K562 (cell line): ENCODE results near the gene SLC38A8. TPM values are rescaled to one million over a fixed set of nuclear protein-coding genes. Genes with fewer than 3 reads are reported as not detected.

Source experiments
- CBFA2T3 ChIP-seq: fragments of 450-650 bp; IDR thresholded peaks from 2 replicates; pipeline ENCODE4 v1.6.1; 2017
- CHD4 ChIP-seq: fragments of 200-600 bp; sonication (generic); IDR thresholded peaks from 3 replicates; pipeline ENCODE4 v1.6.1; 2012; ENCODE audit warnings: low read depth, mild to moderate bottlenecking, mixed read lengths, low read length, inconsistent platforms; ENCODE audit not compliant: insufficient read depth, insufficient replicate concordance, poor library complexity, severe bottlenecking
- EHMT2 ChIP-seq: fragments of 450-650 bp; IDR thresholded peaks from 2 replicates; pipeline ENCODE4 v1.6.1; 2018; ENCODE audit warnings: antibody characterized with exemption
- ETV5 ChIP-seq: sonication (generic); formaldehyde crosslinking; IDR thresholded peaks from 2 replicates; pipeline ENCODE4 v1.4.0; 2020; ENCODE audit warnings: low read depth, mild to moderate bottlenecking, missing genetic modification reagents
- KAT7 ChIP-seq: sonication (generic); formaldehyde crosslinking; IDR thresholded peaks from 2 replicates; pipeline ENCODE4 v1.8.0; 2022; ENCODE audit warnings: missing genetic modification reagents, mild to moderate bottlenecking, borderline replicate concordance
- LARP7 ChIP-seq: fragments of 450-650 bp; IDR thresholded peaks from 2 replicates; pipeline ENCODE4 v1.6.1; 2016
- MAFF ChIP-seq: IDR thresholded peaks from 2 replicates; pipeline ENCODE4 v1.6.1; 2012; ENCODE audit warnings: low read length, improper control_type of control experiment
- MTA1 ChIP-seq: fragments of 450-650 bp; IDR thresholded peaks from 2 replicates; pipeline ENCODE4 v1.6.1; 2017; ENCODE audit warnings: borderline replicate concordance
- MTA2 ChIP-seq: fragments of 450-650 bp; IDR thresholded peaks from 2 replicates; pipeline ENCODE4 v1.6.1; 2016; ENCODE audit warnings: low read depth
- MTA3 ChIP-seq: fragments of 450-650 bp; formaldehyde crosslinking; IDR thresholded peaks from 2 replicates; pipeline ENCODE4 v1.6.1; 2017; ENCODE audit warnings: mild to moderate bottlenecking, borderline replicate concordance
- NFATC3 ChIP-seq: fragments of 450-650 bp; IDR thresholded peaks from 2 replicates; pipeline ENCODE4 v1.6.1; 2017; ENCODE audit warnings: mild to moderate bottlenecking
- PHF21A ChIP-seq: fragments of 450-650 bp; IDR thresholded peaks from 2 replicates; pipeline ENCODE4 v1.6.1; 2017; ENCODE audit warnings: low read depth, borderline replicate concordance
- PRMT5 ChIP-seq: sonication (generic); formaldehyde crosslinking; IDR thresholded peaks from 2 replicates; pipeline ENCODE4 v1.5.0; 2020; ENCODE audit warnings: missing genetic modification reagents
- RAD21 ChIP-seq, 2 experiments: fragments of 250-450 bp in 1 of 2; fragments of 450-650 bp in 1 of 2; sonication (Bioruptor Pico) in 1 of 2; formaldehyde crosslinking in 1 of 2; IDR thresholded peaks in 1 of 2; conservative IDR thresholded peaks in 1 of 2; 2 replicates each; pipeline versions ENCODE4 v1.4.0 to v1.8.0; 2020 to 2022; ENCODE audit warnings: mild to moderate bottlenecking in 2 of 2, moderate library complexity in 1 of 2
- RAD51 ChIP-seq: fragments of 450-650 bp; IDR thresholded peaks from 2 replicates; pipeline ENCODE4 v1.7.1; 2016; ENCODE audit warnings: low read depth, mild to moderate bottlenecking, borderline replicate concordance
- RB1 ChIP-seq: fragments of 450-650 bp; IDR thresholded peaks from 2 replicates; pipeline ENCODE4 v1.6.1; 2017; ENCODE audit warnings: low read depth, mild to moderate bottlenecking
- SRSF9 ChIP-seq: fragments of 200-400 bp; formaldehyde crosslinking; IDR thresholded peaks from 2 replicates; pipeline ENCODE4 v1.6.1; 2017; ENCODE audit warnings: low read depth, low read length, borderline replicate concordance
- TGIF2 ChIP-seq: sonication (generic); formaldehyde crosslinking; IDR thresholded peaks from 2 replicates; pipeline ENCODE4 v1.8.1; 2022; ENCODE audit warnings: mild to moderate bottlenecking, missing genetic modification reagents, moderate library complexity
- XRCC4 ChIP-seq: IDR thresholded peaks from one replicate; pipeline ENCODE4 v1.6.1; 2011; ENCODE audit not compliant: insufficient read depth, insufficient read length; ENCODE audit errors: extremely low read depth
- ZNF408 ChIP-seq: fragments of 250-450 bp; sonication (Bioruptor Pico); IDR thresholded peaks from 2 replicates; pipeline ENCODE4 v1.4.0; 2020; ENCODE audit warnings: low read depth, mild to moderate bottlenecking, moderate library complexity
- ZNF778 ChIP-seq: fragments of 450-650 bp; formaldehyde crosslinking; IDR thresholded peaks from 2 replicates; pipeline ENCODE4 v1.4.0; 2020; ENCODE audit warnings: mild to moderate bottlenecking, moderate library complexity
- polyA plus RNA-seq, 8 experiments: library from polyadenylated mRNA; depleted of rRNA in 4 of 8; stranded (reverse) in 5 of 8; unstranded in 3 of 8; fragments of >200 nt; fragmentation: Nextera tagmentation in 2 of 8; fragmentation: Illumina TruSeq in 1 of 8; extraction: Ambion mirVana in 2 of 8; extraction: Trizol in 1 of 8; gene quantifications; 2 replicates each; pipeline versions ENCODE4 v1.2.1 to v1.2.3, GENCODE V29; 2011 to 2014; ENCODE audit warnings: inconsistent platforms in 1 of 8, missing spikeins in 1 of 8
- total RNA-seq, 7 experiments: library from RNA; depleted of rRNA in 6 of 7; stranded (reverse); fragments of >200 nt in 6 of 7; fragmentation: Illumina TruSeq in 2 of 7; extraction: Trizol in 2 of 7; gene quantifications; 2 replicates each; pipeline versions ENCODE4 v1.2.1 to v1.2.3, GENCODE V29; 2011 to 2021; ENCODE audit warnings: low replicate concordance in 1 of 7
- TF ChIP-seq, protein P1 (sequence below), 2 experiments: fragments of 450-650 bp in 1 of 2; sonication (generic) in 1 of 2; formaldehyde crosslinking in 1 of 2; IDR thresholded peaks in 1 of 2; conservative IDR thresholded peaks in 1 of 2; 2 replicates each; pipeline versions ENCODE4 v1.6.1 to v1.8.1; 2016 to 2023; ENCODE audit warnings: mild to moderate bottlenecking in 2 of 2, moderate library complexity in 2 of 2, inconsistent platforms in 1 of 2, missing genetic modification reagents in 1 of 2
- TF ChIP-seq, protein P2 (sequence below): sonication (generic); formaldehyde crosslinking; IDR thresholded peaks from 2 replicates; pipeline ENCODE4 v1.5.0; 2020; ENCODE audit warnings: missing genetic modification reagents
- TF ChIP-seq, protein P3 (sequence below): fragments of 450-650 bp; formaldehyde crosslinking; conservative IDR thresholded peaks from 2 replicates; pipeline ENCODE4 v1.4.0; 2022; ENCODE audit warnings: mild to moderate bottlenecking, missing genetic modification characterization
- TF ChIP-seq, protein P4 (sequence below): fragments of 450-650 bp; IDR thresholded peaks from 2 replicates; pipeline ENCODE4 v1.6.1; 2016; ENCODE audit warnings: missing biosample characterization, missing genetic modification characterization

Gene SLC38A8
- total and polyA plus RNA-seq, 9 of the 15 experiments (the other 6 are each of a cell fraction or from before 2014, with no cell fraction given): 0.28 TPM; not detected in 8

DNA sequence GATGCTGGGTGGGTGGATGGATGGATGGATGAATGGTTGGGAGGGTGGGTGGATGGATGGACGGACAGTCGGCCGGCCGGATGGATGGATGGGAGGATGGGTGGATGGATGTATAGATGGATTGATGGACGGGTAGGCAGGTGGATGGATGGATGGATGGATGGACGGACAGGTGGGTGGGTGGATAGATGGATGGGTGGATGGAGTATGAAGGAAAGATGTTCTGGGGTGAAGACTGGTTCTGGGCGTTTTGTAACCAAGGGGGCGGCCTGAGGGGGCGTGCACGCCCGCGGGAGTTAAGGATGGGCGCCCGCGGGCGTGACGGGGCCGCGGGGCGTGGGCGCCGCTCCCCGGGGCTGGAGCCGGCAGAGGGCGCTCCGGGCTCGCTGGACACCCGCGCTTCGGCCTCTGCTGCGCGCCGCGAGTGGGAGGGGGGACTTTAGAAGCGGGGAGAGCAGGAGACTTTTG is 74.7 kb downstream of the SLC38A8 start, which contains the start of gene NECAB2 (continued):
- TF ChIP-seq SRSF9: no peak
- no peak for TF ChIP-seq MTA1
- TF ChIP-seq PRMT5 (CRISPR knock-in tag): no peak
- TF ChIP-seq, protein P1, sequence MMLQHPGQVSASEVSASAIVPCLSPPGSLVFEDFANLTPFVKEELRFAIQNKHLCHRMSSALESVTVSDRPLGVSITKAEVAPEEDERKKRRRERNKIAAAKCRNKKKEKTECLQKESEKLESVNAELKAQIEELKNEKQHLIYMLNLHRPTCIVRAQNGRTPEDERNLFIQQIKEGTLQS (IDR thresholded peaks at IDR 0.05): no peak
- TF ChIP-seq, protein P1 (CRISPR knock-in tag; conservative IDR thresholded peaks at IDR 0.05): no peak
- peak; percentile 78; the same call in 1 of the 2 replicates for TF ChIP-seq LARP7
- no peak for TF ChIP-seq CBFA2T3
- TF ChIP-seq, protein P2, sequence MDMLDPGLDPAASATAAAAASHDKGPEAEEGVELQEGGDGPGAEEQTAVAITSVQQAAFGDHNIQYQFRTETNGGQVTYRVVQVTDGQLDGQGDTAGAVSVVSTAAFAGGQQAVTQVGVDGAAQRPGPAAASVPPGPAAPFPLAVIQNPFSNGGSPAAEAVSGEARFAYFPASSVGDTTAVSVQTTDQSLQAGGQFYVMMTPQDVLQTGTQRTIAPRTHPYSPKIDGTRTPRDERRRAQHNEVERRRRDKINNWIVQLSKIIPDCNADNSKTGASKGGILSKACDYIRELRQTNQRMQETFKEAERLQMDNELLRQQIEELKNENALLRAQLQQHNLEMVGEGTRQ (CRISPR knock-in tag): no peak
- no peak for TF ChIP-seq TGIF2 (CRISPR knock-in tag)
- TF ChIP-seq MAFF: no peak
- no peak for TF ChIP-seq KAT7 (CRISPR knock-in tag)
- no peak for TF ChIP-seq NFATC3
- no peak for TF ChIP-seq CHD4
- TF ChIP-seq, protein P3, sequence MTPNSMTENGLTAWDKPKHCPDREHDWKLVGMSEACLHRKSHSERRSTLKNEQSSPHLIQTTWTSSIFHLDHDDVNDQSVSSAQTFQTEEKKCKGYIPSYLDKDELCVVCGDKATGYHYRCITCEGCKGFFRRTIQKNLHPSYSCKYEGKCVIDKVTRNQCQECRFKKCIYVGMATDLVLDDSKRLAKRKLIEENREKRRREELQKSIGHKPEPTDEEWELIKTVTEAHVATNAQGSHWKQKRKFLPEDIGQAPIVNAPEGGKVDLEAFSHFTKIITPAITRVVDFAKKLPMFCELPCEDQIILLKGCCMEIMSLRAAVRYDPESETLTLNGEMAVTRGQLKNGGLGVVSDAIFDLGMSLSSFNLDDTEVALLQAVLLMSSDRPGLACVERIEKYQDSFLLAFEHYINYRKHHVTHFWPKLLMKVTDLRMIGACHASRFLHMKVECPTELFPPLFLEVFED: peak; percentile 80; the same call in 1 of the 2 replicates
- TF ChIP-seq EHMT2: peak; percentile 51; the same call in 1 of the 2 replicates
- no peak for TF ChIP-seq PHF21A
- TF ChIP-seq, protein P4, sequence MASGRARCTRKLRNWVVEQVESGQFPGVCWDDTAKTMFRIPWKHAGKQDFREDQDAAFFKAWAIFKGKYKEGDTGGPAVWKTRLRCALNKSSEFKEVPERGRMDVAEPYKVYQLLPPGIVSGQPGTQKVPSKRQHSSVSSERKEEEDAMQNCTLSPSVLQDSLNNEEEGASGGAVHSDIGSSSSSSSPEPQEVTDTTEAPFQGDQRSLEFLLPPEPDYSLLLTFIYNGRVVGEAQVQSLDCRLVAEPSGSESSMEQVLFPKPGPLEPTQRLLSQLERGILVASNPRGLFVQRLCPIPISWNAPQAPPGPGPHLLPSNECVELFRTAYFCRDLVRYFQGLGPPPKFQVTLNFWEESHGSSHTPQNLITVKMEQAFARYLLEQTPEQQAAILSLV: no peak
- peak; percentile 86 to 90 for TF ChIP-seq RAD21 (CRISPR knock-in tag; conservative IDR thresholded peaks at IDR 0.05 in 1 of 2, IDR thresholded peaks at IDR 0.05 in 1 of 2)
- no peak for TF ChIP-seq ZNF408 (CRISPR knock-in tag)
- TF ChIP-seq ETV5: no peak
- TF ChIP-seq MTA3: no peak
- TF ChIP-seq RAD51: no peak
- TF ChIP-seq RB1: peak; percentile 88
- TF ChIP-seq ZNF778: no peak
- TF ChIP-seq MTA2: 0 out of 2 replicates have a peak, but pooled peaks have one; percentile 4
- no peak for TF ChIP-seq XRCC4
